ES-I3 (cell line): ENCODE measurements around the gene PARD3.

Source experiments
- H3K36me3 ChIP-seq: 2 replicates; pipeline ENCODE4 v1.6.1; 2013; ENCODE audit warnings: mild to moderate bottlenecking, low read length, control low read depth, moderate library complexity; ENCODE audit not compliant: insufficient read depth
- H3K4me1 ChIP-seq: 2 replicates; pipeline ENCODE4 v1.6.1; 2013; ENCODE audit warnings: mild to moderate bottlenecking, control low read depth, low read length; ENCODE audit not compliant: insufficient read depth
- H3K9ac ChIP-seq: 2 replicates; pipeline ENCODE4 v1.6.1; 2013; ENCODE audit warnings: low read depth, mild to moderate bottlenecking, low read length, moderate library complexity
- H3K9me3 ChIP-seq: 2 replicates; pipeline ENCODE4 v1.6.1; 2013; ENCODE audit warnings: mild to moderate bottlenecking, low read length, moderate library complexity; ENCODE audit not compliant: control insufficient read depth, insufficient read depth

PARD3 gene

GRCh38 chr10:34171957-34172527 lies 643.1 kb downstream of the PARD3 start:
- no peak overlapping the region for H3K9ac ChIP-seq
- peaks cover 12% of the 10 kb centered on the region for H3K4me1 ChIP-seq
- no peaks in the 10 kb centered on the region for H3K36me3 ChIP-seq
- H3K9me3 ChIP-seq = no peaks in the 10 kb centered on the region

- H3K9ac ChIP-seq = no peak overlapping the region
- peaks cover 3% of the 10 kb centered on the region; the same call in 1 of the 2 replicates for H3K4me1 ChIP-seq
- no peaks in the 10 kb centered on the region for H3K9me3 ChIP-seq
- H3K36me3 ChIP-seq = no peaks in the 10 kb centered on the region
These were observed 645.4 kb downstream of the PARD3 start for GRCh38 chr10:34169677-34170076.

GRCh38 chr10:34169131-34169530 lies 646.0 kb downstream of the PARD3 start:
- Histone ChIP-seq H3K9ac (no peak overlapping the region), H3K9me3 (no peaks in the 10 kb centered on the region), H3K36me3 (no peaks in the 10 kb centered on the region), H3K4me1 (peaks cover 3% of the 10 kb centered on the region; the same call in 1 of the 2 replicates)

GRCh38 chr10:34168439-34168838 lies 646.7 kb downstream of the PARD3 start:
- Histone ChIP-seq H3K9me3 (no peaks in the 10 kb centered on the region), H3K9ac (no peak overlapping the region), H3K4me1 (peaks cover 3% of the 10 kb centered on the region; the same call in 1 of the 2 replicates), H3K36me3 (no peaks in the 10 kb centered on the region)

- no peaks in the 10 kb centered on the region; the same call in 1 of the 2 replicates for H3K4me1 ChIP-seq
- H3K9me3 ChIP-seq = no peaks in the 10 kb centered on the region
- no peak overlapping the region for H3K9ac ChIP-seq
- no peaks in the 10 kb centered on the region for H3K36me3 ChIP-seq
These were observed 648.3 kb downstream of the PARD3 start for GRCh38 chr10:34166823-34167222.

- no peaks in the 10 kb centered on the region; the same call in 1 of the 2 replicates for H3K36me3 ChIP-seq
- H3K9me3 ChIP-seq = no peaks in the 10 kb centered on the region
- H3K4me1 ChIP-seq = no peaks in the 10 kb centered on the region; the same call in 1 of the 2 replicates
- no peak overlapping the region for H3K9ac ChIP-seq
These were observed 648.7 kb downstream of the PARD3 start for GRCh38 chr10:34166354-34166753.

- Histone ChIP-seq H3K9ac (no peak overlapping the region), H3K36me3 (no peaks in the 10 kb centered on the region; the same call in 1 of the 2 replicates), H3K9me3 (no peaks in the 10 kb centered on the region), H3K4me1 (no peaks in the 10 kb centered on the region; the same call in 1 of the 2 replicates)
These were observed 651.1 kb downstream of the PARD3 start for GRCh38 chr10:34164029-34164428.

- no peaks in the 10 kb centered on the region; the same call in 1 of the 2 replicates for H3K36me3 ChIP-seq
- H3K9me3 ChIP-seq = no peaks in the 10 kb centered on the region
- no peaks in the 10 kb centered on the region; the same call in 1 of the 2 replicates for H3K4me1 ChIP-seq
- no peak overlapping the region for H3K9ac ChIP-seq
These were observed 651.8 kb downstream of the PARD3 start for GRCh38 chr10:34163075-34163905.

GRCh38 chr10:34161777-34162370 lies 653.2 kb downstream of the PARD3 start:
- H3K36me3 ChIP-seq = no peaks in the 10 kb centered on the region; the same call in 1 of the 2 replicates
- no peaks in the 10 kb centered on the region; the same call in 1 of the 2 replicates for H3K4me1 ChIP-seq
- no peaks in the 10 kb centered on the region for H3K9me3 ChIP-seq
- H3K9ac ChIP-seq = no peak overlapping the region

- Histone ChIP-seq H3K36me3 (no peaks in the 10 kb centered on the region; the same call in 1 of the 2 replicates), H3K4me1 (no peaks in the 10 kb centered on the region; the same call in 1 of the 2 replicates), H3K9ac (no peak overlapping the region), H3K9me3 (no peaks in the 10 kb centered on the region)
These were observed 654.5 kb downstream of the PARD3 start for GRCh38 chr10:34160595-34160994.

GRCh38 chr10:34157501-34157900 lies 657.6 kb downstream of the PARD3 start:
- Histone ChIP-seq H3K4me1 (no peaks in the 10 kb centered on the region), H3K9me3 (no peaks in the 10 kb centered on the region), H3K36me3 (no peaks in the 10 kb centered on the region; the same call in 1 of the 2 replicates)

GRCh38 chr10:34156781-34157425 lies 658.2 kb downstream of the PARD3 start:
- H3K9me3 ChIP-seq = no peaks in the 10 kb centered on the region
- H3K36me3 ChIP-seq = no peaks in the 10 kb centered on the region; the same call in 1 of the 2 replicates
- H3K4me1 ChIP-seq = no peaks in the 10 kb centered on the region
- H3K9ac ChIP-seq = no peak overlapping the region

More at GRCh38 chr10:34157501-34157900, 657.6 kb downstream of the PARD3 start:
- no peak overlapping the region for H3K9ac ChIP-seq

GRCh38 chr10:34155812-34156211 lies 659.3 kb downstream of the PARD3 start:
- Histone ChIP-seq H3K9me3 (no peaks in the 10 kb centered on the region), H3K4me1 (no peaks in the 10 kb centered on the region), H3K9ac (no peak overlapping the region), H3K36me3 (no peaks in the 10 kb centered on the region)

- H3K9ac ChIP-seq = no peak overlapping the region
- no peaks in the 10 kb centered on the region for H3K36me3 ChIP-seq
- H3K9me3 ChIP-seq = no peaks in the 10 kb centered on the region
- no peaks in the 10 kb centered on the region for H3K4me1 ChIP-seq
These were observed 660.7 kb downstream of the PARD3 start for GRCh38 chr10:34154383-34154900.
